HepG2 (cell line): ENCODE data around the gene PHKB.
"Not testable (repeated sequence)": the region's sequence is repeated elsewhere in the genome, so short reads cannot be mapped to it uniquely, and the experiment has no call there.

Experiments
- CTCF ChIP-seq: sonication (generic); formaldehyde crosslinking; IDR thresholded peaks from 2 replicates; pipeline ENCODE4 v1.5.0; 2020; ENCODE audit warnings: mild to moderate bottlenecking, missing genetic modification reagents, moderate library complexity
- ERF ChIP-seq: IDR thresholded peaks from 2 replicates; pipeline ENCODE4 v1.6.1; 2018; ENCODE audit warnings: missing biosample characterization, missing genetic modification reagents
- HNF4G ChIP-seq, 2 experiments: sonication (generic) in 1 of 2; formaldehyde crosslinking in 1 of 2; IDR thresholded peaks; 2 replicates each; pipeline versions ENCODE4 v1.4.0 to v1.6.1; 2011 to 2020; ENCODE audit warnings: borderline replicate concordance in 2 of 2, low read depth in 2 of 2, mild to moderate bottlenecking in 2 of 2, low read length in 1 of 2, missing genetic modification reagents in 1 of 2, moderate library complexity in 1 of 2
- MAFF ChIP-seq: IDR thresholded peaks from 2 replicates; pipeline ENCODE4 v1.6.1; 2011; ENCODE audit warnings: low read depth, low read length, improper control_type of control experiment
- NONO ChIP-seq, 2 experiments: fragments of 450-650 bp in 1 of 2; sonication (generic) in 1 of 2; formaldehyde crosslinking in 1 of 2; IDR thresholded peaks in 1 of 2; conservative IDR thresholded peaks in 1 of 2; 2 replicates each; pipeline versions ENCODE4 v1.6.1 to v1.8.0; 2017 to 2022; ENCODE audit warnings: mild to moderate bottlenecking in 1 of 2, missing genetic modification reagents in 1 of 2, moderate library complexity in 1 of 2
- NR2C2 ChIP-seq: sonication (generic); formaldehyde crosslinking; IDR thresholded peaks from 2 replicates; pipeline ENCODE4 v1.4.0; 2020; ENCODE audit warnings: missing genetic modification reagents, mild to moderate bottlenecking, moderate library complexity, borderline replicate concordance
- POLR2AphosphoS5 ChIP-seq: IDR thresholded peaks from 2 replicates; pipeline ENCODE4 v1.6.1; 2012; ENCODE audit warnings: low read depth, low read length
- PTBP1 ChIP-seq: fragments of 200-400 bp; formaldehyde crosslinking; IDR thresholded peaks from 2 replicates; pipeline ENCODE4 v1.6.1; 2018; ENCODE audit warnings: low read length, low read depth; ENCODE audit not compliant: poor library complexity, severe bottlenecking
- TAF1 ChIP-seq: sonication (generic); formaldehyde crosslinking; IDR thresholded peaks from 2 replicates; pipeline ENCODE4 v1.4.0; 2020; ENCODE audit warnings: missing genetic modification reagents
- TARDBP ChIP-seq: sonication (generic); formaldehyde crosslinking; IDR thresholded peaks from 2 replicates; pipeline ENCODE4 v1.8.0; 2022; ENCODE audit warnings: mild to moderate bottlenecking, missing genetic modification reagents
- ZFP36 ChIP-seq: fragments of 150-350 bp; IDR thresholded peaks from 2 replicates; pipeline ENCODE4 v1.6.1; 2018; ENCODE audit warnings: borderline replicate concordance, low read length, low read depth; ENCODE audit not compliant: partially characterized antibody
- ZNF530 ChIP-seq: sonication (generic); formaldehyde crosslinking; IDR thresholded peaks from 2 replicates; pipeline ENCODE4 v1.5.0; 2020; ENCODE audit warnings: low read depth, mild to moderate bottlenecking, missing genetic modification reagents
- ZNF543 ChIP-seq: sonication (generic); formaldehyde crosslinking; IDR thresholded peaks from 2 replicates; pipeline ENCODE4 v1.4.0; 2020; ENCODE audit warnings: mild to moderate bottlenecking, missing genetic modification reagents

- not testable (repeated sequence) for TF ChIP-seq CTCF (CRISPR knock-in tag); ZFP36; TARDBP (CRISPR knock-in tag); ZNF530 (CRISPR knock-in tag); ERF; NONO (IDR thresholded peaks at IDR 0.05); NONO (CRISPR knock-in tag; conservative IDR thresholded peaks at IDR 0.05); HNF4G (IDR thresholded peaks at IDR 0.05; ENCODE audit: borderline replicate concordance, low read depth, low read length); HNF4G (CRISPR knock-in tag; IDR thresholded peaks at IDR 0.05; ENCODE audit: borderline replicate concordance, low read depth); TAF1; ZNF543; PTBP1; NR2C2; MAFF; POLR2AphosphoS5
Measured at GRCh38 chr16:47473004-47473403, 11.9 kb downstream of the PHKB start.
